HEK293 (cell line): Measurements from ENCODE around the gene PBLD.

Experiments
- CTCF ChIP-seq: fragments of 450-650 bp; formaldehyde crosslinking; IDR thresholded peaks from 2 replicates; pipeline ENCODE4 v1.5.1; 2016; ENCODE audit warnings: missing biosample characterization, missing genetic modification characterization
- HOXD13 ChIP-seq: sonication (generic); formaldehyde crosslinking; IDR thresholded peaks from 2 replicates; pipeline ENCODE4 v1.8.0; 2022; ENCODE audit warnings: missing genetic modification reagents, borderline replicate concordance
- PATZ1 ChIP-seq: fragments of 450-650 bp; formaldehyde crosslinking; IDR thresholded peaks from 2 replicates; pipeline ENCODE4 v1.5.1; 2016; ENCODE audit warnings: missing biosample characterization, missing genetic modification characterization
- PBX3 ChIP-seq: sonication (generic); formaldehyde crosslinking; IDR thresholded peaks from 2 replicates; pipeline ENCODE4 v1.8.1; 2022; ENCODE audit warnings: mild to moderate bottlenecking, moderate library complexity, missing genetic modification reagents
- REPIN1 ChIP-seq: fragments of 450-650 bp; formaldehyde crosslinking; IDR thresholded peaks from 2 replicates; pipeline ENCODE4 v1.5.1; 2017; ENCODE audit warnings: missing biosample characterization, missing genetic modification characterization, low read depth
- ZBTB17 ChIP-seq: fragments of 450-650 bp; formaldehyde crosslinking; IDR thresholded peaks from 2 replicates; pipeline ENCODE4 v1.5.1; 2016; ENCODE audit warnings: missing biosample characterization, missing genetic modification characterization
- ZFP69B ChIP-seq: fragments of 450-650 bp; formaldehyde crosslinking; IDR thresholded peaks from 2 replicates; pipeline ENCODE4 v1.5.1; 2016; ENCODE audit warnings: missing biosample characterization, missing genetic modification characterization
- ZNF2 ChIP-seq: fragments of 450-650 bp; formaldehyde crosslinking; IDR thresholded peaks from 2 replicates; pipeline ENCODE4 v1.5.1; 2016; ENCODE audit warnings: missing biosample characterization, missing genetic modification characterization
- ZNF280D ChIP-seq: fragments of 450-650 bp; formaldehyde crosslinking; IDR thresholded peaks from 2 replicates; pipeline ENCODE4 v1.5.1; 2016; ENCODE audit warnings: missing biosample characterization, missing genetic modification characterization
- ZNF585B ChIP-seq: fragments of 450-650 bp; formaldehyde crosslinking; IDR thresholded peaks from 2 replicates; pipeline ENCODE4 v1.5.1; 2016; ENCODE audit warnings: missing biosample characterization, missing genetic modification characterization
- ZNF785 ChIP-seq: fragments of 450-650 bp; formaldehyde crosslinking; IDR thresholded peaks from 2 replicates; pipeline ENCODE4 v1.5.1; 2016; ENCODE audit warnings: missing biosample characterization, missing genetic modification characterization
- ZSCAN4 ChIP-seq: fragments of 450-650 bp; formaldehyde crosslinking; IDR thresholded peaks from 2 replicates; pipeline ENCODE4 v1.5.1; 2017; ENCODE audit warnings: missing biosample characterization, missing genetic modification characterization

GRCh38 chr10:68269562-68270290, 63.0 kb downstream of the PBLD start:
- TF ChIP-seq HOXD13 (CRISPR knock-in tag) (no peak), PATZ1 (no peak), REPIN1 (tag by site-specific recombination) (no peak), ZNF785 (tag by site-specific recombination) (no peak), ZNF2 (tag by site-specific recombination) (no peak), ZFP69B (tag by site-specific recombination) (no peak), PBX3 (CRISPR knock-in tag) (no peak), ZBTB17 (tag by site-specific recombination) (no peak), ZSCAN4 (tag by site-specific recombination) (no peak), CTCF (tag by site-specific recombination) (no peak), ZNF280D (tag by site-specific recombination) (no peak), ZNF585B (tag by site-specific recombination) (no peak)
